Stomach (tissue), 19 donors: ENCODE results near the gene KHNYN. TPM values are rescaled to one million over a fixed set of nuclear protein-coding genes. Genes with fewer than 3 reads are reported as not detected.

Experiments
- DNase-seq, 2 donors: peaks; one replicate each; pipeline versions ENCODE4 v3.0.0 to v3.0.0-alpha.2; 2013 to 2019
- H3K27ac ChIP-seq, 5 donors: fragments of 200-600 bp in 4 of 5; sonication (generic) in 4 of 5; one replicate each; pipeline ENCODE4 v1.5.1; 2013 to 2019; ENCODE audit warnings: mild to moderate bottlenecking in 1 of 5, moderate library complexity in 1 of 5
- H3K27me3 ChIP-seq, 3 donors: fragments of 200-600 bp; sonication (generic); one replicate each; pipeline ENCODE4 v1.5.1; 2017 to 2019; ENCODE audit warnings: mixed run types in 1 of 3
- H3K36me3 ChIP-seq, 4 donors: fragments of 200-600 bp; sonication (generic); 1 replicate in 3 of 4; 2 replicates in 1 of 4; pipeline ENCODE4 v1.5.1; 2016 to 2019
- H3K4me1 ChIP-seq, 4 donors: fragments of 200-600 bp; sonication (generic); one replicate each; pipeline ENCODE4 v1.5.1; 2016 to 2019
- H3K4me3 ChIP-seq, 4 donors: fragments of 200-600 bp; sonication (generic) in 3 of 4; one replicate each; pipeline ENCODE4 v1.5.1; 2016 to 2019; ENCODE audit warnings: mild to moderate bottlenecking in 1 of 4
- H3K9me3 ChIP-seq, 4 donors: fragments of 200-600 bp; sonication (generic); one replicate each; pipeline ENCODE4 v1.5.1; 2016 to 2019
- EP300 ChIP-seq: sonication (generic); formaldehyde crosslinking; IDR thresholded peaks from one replicate; pipeline ENCODE4 v1.6.1; 2017; ENCODE audit warnings: antibody characterized with exemption
- POLR2A ChIP-seq, 4 donors: fragments of 450-650 bp; IDR thresholded peaks; one replicate each; pipeline ENCODE4 v1.6.1; 2016; ENCODE audit warnings: antibody characterized with exemption in 4 of 4, control low read depth in 2 of 4, mild to moderate bottlenecking in 1 of 4, moderate library complexity in 1 of 4
- POLR2AphosphoS5 ChIP-seq, 3 donors: sonication (generic); formaldehyde crosslinking; IDR thresholded peaks; one replicate each; pipeline ENCODE4 v1.6.1; 2016; ENCODE audit warnings: antibody characterized with exemption in 3 of 3
- WGBS, 5 donors: extraction: QIAGEN DNeasy Blood & Tissue Kit in 3 of 5; methylation state at CpG; one replicate each; pipeline versions ENCODE4 v1.1.5 to v1.1.7; 2013 to 2018; 5-methylcytosine and 5-hydroxymethylcytosine counted together
- intact Hi-C: fragments of 100-400 bp; cut with DNase I; formaldehyde crosslinking; loops from one replicate; pipeline ENCODE4 v1.15.1; 2023; ENCODE audit warnings: low total_unique reads
- long read RNA-seq, 10 donors: transcript quantifications; one replicate each; lab custom pipeline, GENCODE V29; 2026
- polyA plus RNA-seq, 3 donors: library from polyadenylated mRNA; stranded (reverse); fragments of 200-250 nt; gene quantifications; one replicate each; pipeline ENCODE4 v1.2.3, GENCODE V29; 2013
- total RNA-seq, 5 donors: library from RNA; depleted of rRNA; stranded (reverse); fragments of >200 nt; gene quantifications; one replicate each; pipeline versions ENCODE4 v1.1.0 to v1.2.3, GENCODE V29; 2014 to 2016
- TF ChIP-seq, protein P1 (sequence below), 7 experiments: fragments of 450-650 bp in 4 of 7; fragments of 200-600 bp in 3 of 7; sonication (generic) in 3 of 7; IDR thresholded peaks; one replicate each; pipeline ENCODE4 v1.5.1; 2016 to 2019; ENCODE audit warnings: antibody characterized with exemption in 7 of 7, control low read depth in 2 of 7, mild to moderate bottlenecking in 1 of 7
- donor health status: healthy with polysubstance abuse.
- donor health status: Bipolar disorder and iron deficiency.
- donor health status: healthy.

Gene KHNYN
- total RNA-seq (100 to 1,000 TPM in 1 of 5 donors, 10 to 100 TPM in 4; 63.4 to 348 (median 77.2) TPM), polyA plus RNA-seq (10 to 100 TPM; 13.9 to 23.4 (median 22.9) TPM)
- long read RNA-seq, donor 1, result 0 reads
- long read RNA-seq, donor 2, partial matches to known transcripts, result 0 of 5 reads
- long read RNA-seq, donor 2, other reads (novel, unspliced or antisense), result 0 of 5 reads
- long read RNA-seq, donor 3, partial matches to known transcripts, result 0 of 1 reads
- long read RNA-seq, donor 3, other reads (novel, unspliced or antisense), result 0 of 1 reads
- long read RNA-seq, donor 4, result 0 reads
- long read RNA-seq, donor 5, partial matches to known transcripts, result 0 of 1 reads
- long read RNA-seq, donor 5, other reads (novel, unspliced or antisense), result 0 of 1 reads
- long read RNA-seq, donor 6, partial matches to known transcripts, result 49 of 74 reads
- long read RNA-seq, donor 6, other reads (novel, unspliced or antisense), result 24 of 74 reads
- long read RNA-seq, donor 7, partial matches to known transcripts, result 6 of 14 reads
- long read RNA-seq, donor 7, other reads (novel, unspliced or antisense), result 7 of 14 reads
- long read RNA-seq, donor 8, partial matches to known transcripts, result 5 of 8 reads
- long read RNA-seq, donor 8, other reads (novel, unspliced or antisense), result 0 of 8 reads
- long read RNA-seq, donor 9, partial matches to known transcripts, result 0 of 1 reads
- long read RNA-seq, donor 9, other reads (novel, unspliced or antisense), result 0 of 1 reads
- long read RNA-seq, donor 10, result 0 reads

DNA sequence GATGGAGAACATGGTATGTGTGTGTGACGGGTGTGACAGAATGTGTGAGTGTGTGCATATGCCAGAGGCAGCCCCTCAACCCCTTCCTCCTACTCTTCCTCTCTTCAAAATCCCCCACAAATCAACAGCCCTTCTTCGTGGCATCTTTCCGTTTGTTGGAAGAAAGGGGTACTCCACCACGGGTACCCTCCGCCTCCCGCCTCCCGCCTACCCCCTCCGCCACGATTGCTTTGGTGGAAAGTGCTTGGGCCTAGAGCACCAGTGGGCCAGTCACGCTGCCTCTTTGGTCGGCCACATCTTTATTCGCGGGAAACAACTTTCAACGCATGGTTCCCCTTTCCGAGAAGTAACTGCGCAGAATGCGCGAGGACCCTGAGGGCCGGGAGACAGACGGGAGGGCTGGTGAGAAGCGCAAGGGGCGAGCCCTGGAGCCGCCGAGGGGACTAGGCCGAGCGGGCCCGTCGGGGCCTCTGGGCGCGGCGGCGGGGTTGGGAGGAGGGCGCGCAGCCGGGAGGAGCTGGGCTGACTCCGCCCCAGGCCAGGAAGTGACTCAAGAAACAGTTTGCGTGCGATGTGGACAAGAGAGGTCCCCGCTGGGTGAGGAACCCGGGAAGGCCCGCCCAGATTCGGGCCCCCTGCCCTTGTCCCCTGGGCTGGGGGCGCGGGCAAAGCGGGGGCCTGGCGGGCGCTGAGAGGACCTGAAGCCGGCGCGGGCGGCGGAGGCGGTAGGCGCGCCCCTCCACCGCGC lies at the start of gene KHNYN, which contains the start of gene CBLN3:
TSS of gene KHNYN (plus strand) at position 560 of the 748 bp plus-strand sequence. CDS start 777 bp downstream, outside the sequence.
TSS of gene CBLN3 (minus strand) at position 274 of the 748 bp plus-strand sequence. CDS start 614 bp downstream, outside the sequence.
- peak within 1 kb of the TSS; percentile 69 to 81 (median 76) for H3K4me3 ChIP-seq
- peaks cover 63 to 88% (median 74%) of the 10 kb centered on the region in 4 donors for H3K4me1 ChIP-seq
- H3K27me3 ChIP-seq, result no peaks in the 10 kb centered on the region
- no peaks in the 10 kb centered on the region for H3K9me3 ChIP-seq
- peaks cover 23 to 34% (median 30%) of the 10 kb centered on the region in 4 donors for H3K36me3 ChIP-seq
- peak within 1 kb of the TSS; percentile 97 to 99 (median 98) for H3K27ac ChIP-seq
- WGBS, 5 donors, result 3 to 4% (median 3%) methylated on average over 37 to 57 of the region's 57 CpGs
- intact Hi-C loops, result loop anchor here (5.0 kb wide), 1 partner anchor 97 kb away; no protein-coding TSS in a partner anchor
- peak; percentile 3 for TF ChIP-seq EP300
- TF ChIP-seq POLR2AphosphoS5 (IDR thresholded peaks at IDR 0.05), result peak; percentile 83 to 97 (median 94)
- TF ChIP-seq, protein P1, sequence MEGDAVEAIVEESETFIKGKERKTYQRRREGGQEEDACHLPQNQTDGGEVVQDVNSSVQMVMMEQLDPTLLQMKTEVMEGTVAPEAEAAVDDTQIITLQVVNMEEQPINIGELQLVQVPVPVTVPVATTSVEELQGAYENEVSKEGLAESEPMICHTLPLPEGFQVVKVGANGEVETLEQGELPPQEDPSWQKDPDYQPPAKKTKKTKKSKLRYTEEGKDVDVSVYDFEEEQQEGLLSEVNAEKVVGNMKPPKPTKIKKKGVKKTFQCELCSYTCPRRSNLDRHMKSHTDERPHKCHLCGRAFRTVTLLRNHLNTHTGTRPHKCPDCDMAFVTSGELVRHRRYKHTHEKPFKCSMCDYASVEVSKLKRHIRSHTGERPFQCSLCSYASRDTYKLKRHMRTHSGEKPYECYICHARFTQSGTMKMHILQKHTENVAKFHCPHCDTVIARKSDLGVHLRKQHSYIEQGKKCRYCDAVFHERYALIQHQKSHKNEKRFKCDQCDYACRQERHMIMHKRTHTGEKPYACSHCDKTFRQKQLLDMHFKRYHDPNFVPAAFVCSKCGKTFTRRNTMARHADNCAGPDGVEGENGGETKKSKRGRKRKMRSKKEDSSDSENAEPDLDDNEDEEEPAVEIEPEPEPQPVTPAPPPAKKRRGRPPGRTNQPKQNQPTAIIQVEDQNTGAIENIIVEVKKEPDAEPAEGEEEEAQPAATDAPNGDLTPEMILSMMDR (IDR thresholded peaks at IDR 0.05), result no peak
- peak in 2 of 4 donors; percentile 75 to 83 for TF ChIP-seq POLR2A (IDR thresholded peaks at IDR 0.05)
- peak; percentile 92 to 97 for DNase-seq

DNA sequence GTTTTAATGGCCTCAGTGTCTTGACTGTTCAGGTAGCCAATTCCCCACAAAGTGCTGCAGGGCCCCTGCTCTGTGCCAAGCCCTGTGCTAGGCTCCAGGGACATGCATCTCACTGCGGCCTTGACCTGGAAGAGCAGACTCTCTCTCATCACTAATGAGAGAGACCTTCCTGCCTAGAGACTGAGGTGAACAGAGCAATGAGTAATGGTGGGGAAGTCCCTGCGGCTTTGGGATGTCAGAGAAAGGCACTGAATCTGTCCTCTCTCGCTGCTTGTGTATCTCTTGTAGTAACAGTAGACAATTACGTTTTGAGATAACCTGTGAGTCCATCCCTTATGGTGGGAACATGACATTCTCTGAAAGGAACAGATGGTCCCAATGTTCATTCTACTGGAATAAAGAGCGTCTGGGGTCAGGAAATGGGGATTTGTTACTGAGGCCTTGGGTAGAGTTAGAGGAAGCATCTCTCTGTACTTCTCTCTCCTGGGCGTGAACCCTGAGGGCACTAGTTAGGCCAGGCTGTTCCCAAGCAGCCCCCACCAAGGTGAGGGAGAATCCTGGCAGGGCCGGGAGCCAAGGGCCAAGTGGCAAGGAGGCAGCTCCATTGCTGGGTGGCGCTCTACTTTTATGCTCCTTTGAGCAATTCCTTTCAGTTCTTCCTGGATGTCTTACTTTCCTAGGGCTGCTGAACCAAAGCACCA lies 48.2 kb upstream of the KHNYN start:
- no peak for TF ChIP-seq EP300
- TF ChIP-seq POLR2A (IDR thresholded peaks at IDR 0.05), result no peak
- TF ChIP-seq, protein P1 (IDR thresholded peaks at IDR 0.05), result no peak
- TF ChIP-seq POLR2AphosphoS5 (IDR thresholded peaks at IDR 0.05), result no peak
- DNase-seq, result peak in 1 of 2 donors; percentile 8
- Histone ChIP-seq H3K27me3 (no peaks in the 10 kb centered on the region), H3K4me3 (no peak overlapping the region), H3K36me3 (peaks cover 0 to 14% (median 7%) of the 10 kb centered on the region in 4 donors), H3K27ac (no peak overlapping the region), H3K4me1 (peaks cover 0 to under 1% (median 0%) of the 10 kb centered on the region in 4 donors), H3K9me3 (no peaks in the 10 kb centered on the region)
- 76 to 91% (median 88%) methylated on average over 8 of the region's 8 CpGs for WGBS, 5 donors
- intact Hi-C loops, result no loop called here

DNA sequence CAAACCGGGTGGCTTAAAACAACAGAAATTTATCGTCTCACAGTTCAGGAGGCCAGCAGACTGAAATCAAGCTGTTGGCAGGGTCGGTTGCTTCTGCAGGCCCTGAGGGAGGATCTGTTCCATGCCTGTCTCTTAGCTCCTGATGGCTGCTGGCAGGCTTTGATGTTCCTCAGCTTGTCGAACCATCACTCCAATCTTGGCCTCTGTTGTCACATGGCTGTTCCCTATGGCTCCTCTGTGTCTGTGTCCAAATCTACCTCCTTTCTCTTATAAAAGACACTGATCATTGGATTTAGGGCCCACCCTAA lies 47.7 kb upstream of the KHNYN start:
- Histone ChIP-seq H3K36me3 (peaks cover 0 to 9% (median 3%) of the 10 kb centered on the region in 4 donors), H3K4me1 (peaks cover 0 to 6% (median 0%) of the 10 kb centered on the region in 4 donors), H3K9me3 (no peaks in the 10 kb centered on the region), H3K4me3 (no peak overlapping the region), H3K27me3 (no peaks in the 10 kb centered on the region), H3K27ac (no peak overlapping the region)
- DNase-seq, result peak in 1 of 2 donors; percentile 8
- TF ChIP-seq EP300 (no peak), POLR2AphosphoS5 (IDR thresholded peaks at IDR 0.05) (no peak), POLR2A (IDR thresholded peaks at IDR 0.05) (no peak)
- TF ChIP-seq, protein P1 (IDR thresholded peaks at IDR 0.05), result no peak
- intact Hi-C loops, result no loop called here
- WGBS, 5 donors, result 69 to 83% (median 78%) methylated on average over 4 of the region's 4 CpGs
